ENCODE data around the gene MGLL.

Gene MGLL

GRCh38 chr3:127772273-127772672 lies 50.0 kb downstream of the MGLL start:
- no peak for DNase-seq

DNA sequence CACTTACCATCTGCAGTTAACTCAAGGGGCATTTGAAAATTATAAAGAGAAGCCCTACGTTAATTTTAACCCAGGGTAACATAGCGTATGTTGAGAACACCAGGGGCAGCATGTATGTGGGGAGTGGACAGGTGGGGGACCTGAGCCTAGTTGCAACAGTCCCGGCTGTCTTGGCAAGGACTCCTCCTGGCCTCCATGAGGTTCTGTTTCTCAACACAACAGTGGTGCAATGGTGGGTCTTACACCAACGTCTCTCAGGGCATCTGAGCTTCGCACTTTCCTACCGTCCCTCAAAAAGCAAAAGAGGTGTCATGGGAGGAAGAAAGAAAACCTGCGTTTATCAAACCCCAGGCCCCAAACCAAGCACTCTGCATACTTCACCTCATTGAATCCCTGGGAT lies 50.6 kb downstream of the MGLL start:
- DNase-seq, result no peak

- no peak for DNase-seq
Measured at GRCh38 chr3:127770671-127771355, 51.5 kb downstream of the MGLL start.

GRCh38 chr3:127769284-127770081 lies 52.8 kb downstream of the MGLL start:
- DNase-seq, result no peak

- no peak for DNase-seq
Measured at GRCh38 chr3:127768346-127769008, 53.8 kb downstream of the MGLL start.

GRCh38 chr3:127767126-127767525 lies 55.2 kb downstream of the MGLL start:
- no peak for DNase-seq

- DNase-seq, result no peak
Measured at GRCh38 chr3:127765735-127766134, 56.6 kb downstream of the MGLL start.

DNA sequence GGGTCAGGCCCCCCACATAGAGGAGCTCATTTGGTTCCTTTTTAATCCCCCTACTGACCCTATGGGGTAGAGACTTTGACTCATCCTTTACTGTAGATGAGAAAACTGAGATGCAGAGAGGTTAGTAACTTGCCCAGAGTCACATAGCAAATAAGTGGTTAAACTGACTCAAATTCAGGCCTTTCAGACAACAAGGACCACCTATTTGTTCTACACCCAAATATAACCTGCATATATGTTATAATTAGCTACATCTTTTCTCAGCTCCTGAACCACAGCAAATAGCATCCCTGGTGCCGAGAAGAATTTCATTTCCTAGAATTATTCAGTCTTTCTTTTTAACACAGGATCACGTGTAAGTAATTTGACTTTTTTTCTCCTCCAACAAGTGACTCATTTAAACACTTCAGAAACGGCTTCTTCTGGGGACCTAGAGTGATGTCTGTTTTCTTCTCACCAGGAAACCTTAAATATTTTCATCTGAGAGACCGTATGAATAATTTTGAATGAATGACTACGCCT lies 57.4 kb downstream of the MGLL start:
- DNase-seq, result no peak

DNA sequence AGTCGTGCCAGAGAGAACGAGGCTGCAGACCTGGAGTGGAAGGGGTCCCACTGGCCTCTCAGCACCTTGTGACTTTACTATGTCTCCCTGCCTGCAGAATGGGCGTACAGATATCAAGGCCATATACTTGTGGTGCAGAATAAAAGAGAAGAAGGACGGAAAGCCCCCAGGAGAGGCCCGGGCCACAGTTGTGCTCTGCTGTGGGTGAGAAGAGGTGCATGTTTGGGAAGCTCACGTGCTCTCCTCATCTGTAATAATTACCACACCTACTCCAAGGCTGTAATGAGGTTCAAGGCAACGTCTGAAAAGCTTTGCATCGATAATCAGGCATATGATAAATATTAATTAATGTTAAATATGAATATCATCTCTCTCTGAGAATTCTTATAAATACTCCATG lies 58.0 kb downstream of the MGLL start:
- no peak for DNase-seq

DNA sequence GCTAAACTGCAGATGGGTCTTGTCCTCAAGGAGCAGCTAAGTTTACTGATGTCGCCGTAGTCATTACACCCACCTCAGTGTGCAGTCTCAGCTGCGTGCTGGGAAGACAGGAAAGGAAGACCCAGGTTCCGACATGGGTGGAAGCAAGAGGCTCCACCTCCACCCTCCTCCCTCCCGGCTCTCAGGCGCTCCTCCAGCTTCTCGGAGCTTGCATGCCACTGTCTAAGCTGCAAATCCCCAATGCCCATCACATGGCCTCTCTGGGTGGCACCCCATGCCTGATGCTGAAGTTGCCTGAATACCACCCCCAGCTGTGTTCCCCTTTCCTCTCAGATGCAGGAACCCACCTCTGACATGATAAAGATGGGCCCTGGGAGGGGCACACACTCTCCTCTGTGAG lies 58.5 kb downstream of the MGLL start:
- no peak for DNase-seq

GRCh38 chr3:127763337-127763736 lies 59.0 kb downstream of the MGLL start:
- no peak for DNase-seq

DNA sequence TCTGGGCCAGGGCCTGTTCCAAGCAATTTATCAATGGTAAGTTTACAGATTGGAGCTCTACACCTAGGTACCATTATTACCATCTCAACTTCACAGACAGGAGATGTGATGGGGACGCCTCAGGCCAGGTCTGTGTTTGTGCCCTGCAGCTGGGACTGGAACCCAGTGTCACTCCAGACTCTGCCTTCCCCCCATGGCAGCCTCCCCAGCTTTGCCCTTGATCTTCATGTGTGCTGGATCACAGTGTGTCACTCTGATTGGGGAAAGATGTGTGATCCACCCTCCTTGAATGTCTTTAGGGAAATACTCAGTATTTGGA lies 59.6 kb downstream of the MGLL start:
- no peak for DNase-seq

DNA sequence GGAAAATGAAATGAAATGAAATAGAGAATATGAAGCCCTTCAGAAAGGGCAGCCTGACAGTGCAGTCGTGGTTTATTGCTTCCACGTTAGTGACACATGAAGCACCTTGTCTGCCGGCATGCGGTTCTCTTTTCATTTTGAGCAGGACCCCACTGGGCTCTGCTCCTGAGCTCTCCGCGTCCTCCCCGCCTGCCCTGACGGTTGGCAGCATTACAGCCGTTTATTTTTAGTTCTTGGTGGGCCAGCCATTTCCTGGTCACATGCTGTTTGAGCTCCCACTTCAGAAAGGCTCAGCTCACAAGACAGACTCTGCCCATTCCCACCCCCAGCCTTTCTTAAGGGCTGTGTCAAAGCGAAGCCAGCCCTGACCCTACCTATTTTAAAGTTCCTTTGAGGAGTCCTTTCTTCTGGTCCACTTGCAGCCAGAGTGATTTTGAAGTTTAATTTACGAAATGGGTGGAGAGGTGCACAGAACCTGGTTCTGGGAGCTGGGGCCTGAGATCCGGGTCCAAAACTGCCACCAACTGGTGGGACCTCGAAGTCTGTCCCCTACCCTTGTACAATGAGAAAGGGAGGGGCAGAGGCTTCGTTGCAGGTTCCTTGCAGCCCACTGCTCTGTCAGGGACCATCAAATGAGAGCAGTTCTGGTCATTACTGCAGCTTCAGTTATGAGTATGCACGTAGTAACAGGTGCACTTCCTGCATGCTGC lies 60.1 kb downstream of the MGLL start:
- no peak for DNase-seq

- DNase-seq, result no peak
Measured at GRCh38 chr3:127761441-127761801, 60.9 kb downstream of the MGLL start.

GRCh38 chr3:127760791-127761440 lies 61.4 kb downstream of the MGLL start:
- DNase-seq, result no peak

- DNase-seq, result no peak
Measured at GRCh38 chr3:127760361-127760760, 62.0 kb downstream of the MGLL start.

DNA sequence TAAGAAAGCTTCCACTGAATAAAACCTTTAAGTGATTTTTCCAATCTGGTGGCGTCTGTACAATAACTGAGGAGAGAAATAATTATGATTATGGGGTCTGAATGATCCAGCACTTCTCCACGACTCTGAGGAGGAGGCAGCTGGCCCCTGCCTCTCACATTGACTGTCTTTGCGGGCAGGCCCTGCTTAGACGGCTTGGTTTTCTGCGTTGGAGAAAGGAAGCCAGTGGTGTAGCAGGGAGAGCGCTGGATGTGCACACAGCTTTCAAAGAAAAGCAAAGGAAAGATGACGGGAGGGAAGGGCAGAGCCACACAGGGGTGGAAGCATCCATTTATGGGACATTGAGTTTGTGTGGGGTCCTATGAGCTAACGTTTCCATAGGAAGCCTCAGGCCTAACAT lies 62.5 kb downstream of the MGLL start:
- no peak for DNase-seq

DNA sequence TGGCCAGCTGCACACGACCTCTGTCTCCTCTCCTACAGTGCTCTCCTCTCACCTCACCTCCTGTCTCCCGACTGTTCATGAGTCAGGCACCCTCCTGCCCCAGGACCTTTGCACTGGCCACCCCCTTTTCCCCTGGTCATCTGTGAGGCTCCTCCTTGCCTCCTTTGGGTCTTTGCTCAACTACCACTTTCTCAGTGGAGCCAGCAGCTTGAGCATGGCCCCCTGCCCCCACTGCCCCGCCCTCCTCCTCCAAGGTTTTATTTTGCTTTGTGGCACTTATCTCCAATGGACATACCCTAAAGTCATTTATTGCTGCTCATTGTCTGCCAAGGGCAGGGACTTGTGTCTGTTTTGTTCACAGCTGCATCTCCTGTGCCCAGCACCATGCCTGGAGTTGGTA lies 64.3 kb downstream of the MGLL start:
- DNase-seq, result no peak

DNA sequence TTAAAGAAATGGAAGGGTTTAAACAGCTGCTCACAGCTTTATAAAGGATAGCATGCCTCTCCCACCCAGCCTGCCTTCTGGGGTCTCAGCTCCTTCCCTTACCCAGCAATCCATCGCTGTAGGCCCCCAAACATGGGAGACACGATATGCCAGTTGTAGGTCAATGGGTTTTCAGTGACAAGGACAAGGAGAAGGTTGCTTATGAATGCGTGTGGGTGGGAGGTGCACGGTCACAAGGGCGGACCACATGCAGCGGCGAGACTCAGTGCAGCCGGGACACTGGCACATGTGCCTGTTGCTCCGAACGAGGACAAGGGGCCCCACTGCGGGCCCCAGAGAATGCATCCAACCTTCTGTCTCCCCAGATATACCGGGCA lies 67.0 kb downstream of the MGLL start:
- DNase-seq, result no peak

GRCh38 chr3:127754411-127755304 lies 67.7 kb downstream of the MGLL start:
- peak; percentile 33 for DNase-seq

DNA sequence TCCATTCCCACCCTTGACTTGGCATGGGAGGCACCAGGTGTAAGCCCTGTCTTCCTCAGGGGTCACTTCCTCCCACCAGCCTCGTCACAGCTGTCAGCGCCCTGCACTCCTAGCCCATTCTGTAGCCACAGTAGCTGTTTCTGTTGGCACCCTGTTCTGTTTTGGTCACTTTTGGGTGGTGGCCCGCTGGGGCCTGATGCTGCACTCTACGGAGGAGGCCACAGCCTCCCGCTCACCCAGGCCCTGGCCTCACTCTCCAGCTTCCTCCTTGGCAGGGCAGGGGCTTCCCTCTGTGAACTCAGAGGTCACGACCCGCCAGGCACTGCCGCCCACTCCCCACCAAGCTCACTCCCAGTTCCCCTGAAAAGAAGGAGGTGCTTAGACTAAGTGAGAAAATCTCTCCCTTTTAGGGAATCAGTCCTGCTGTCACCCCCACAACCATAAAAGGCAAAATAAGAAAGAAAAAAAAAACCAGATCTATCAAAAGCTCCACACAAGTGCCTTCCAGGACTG lies 68.4 kb downstream of the MGLL start:
- DNase-seq, result peak; percentile 28

DNA sequence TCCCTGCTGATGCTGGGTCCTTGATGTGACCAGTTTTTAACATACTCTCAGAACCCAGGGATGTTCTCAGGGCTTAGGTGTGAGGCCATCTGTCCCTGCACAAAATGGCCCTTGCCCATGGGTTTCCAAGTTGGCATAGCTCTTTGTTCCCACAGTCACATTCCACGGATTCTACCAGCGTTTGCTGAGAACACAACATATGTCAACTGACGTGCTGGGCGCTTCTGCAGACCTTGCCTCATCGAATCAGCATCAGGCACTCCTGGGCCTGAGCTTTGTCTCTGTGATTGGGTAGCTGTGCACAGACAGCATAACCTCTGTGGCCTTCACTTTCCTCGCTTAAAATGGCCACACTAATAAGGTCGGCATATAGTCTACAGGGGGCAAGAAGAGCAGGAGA lies 69.0 kb downstream of the MGLL start:
- no peak for DNase-seq

Data from CD4-positive, alpha-beta T cell treated with Interleukin-17A for 1 hour (primary cell).